RPMI8226 (cell line): Measurements from ENCODE around the gene TIMMDC1.
"Not testable (repeated sequence)": the region's sequence is repeated elsewhere in the genome, so short reads cannot be mapped to it uniquely, and the experiment has no call there.

Experiments
- DNase-seq: peaks from one replicate; pipeline ENCODE4 v3.0.0-alpha.2; 2015

TIMMDC1 gene

DNA sequence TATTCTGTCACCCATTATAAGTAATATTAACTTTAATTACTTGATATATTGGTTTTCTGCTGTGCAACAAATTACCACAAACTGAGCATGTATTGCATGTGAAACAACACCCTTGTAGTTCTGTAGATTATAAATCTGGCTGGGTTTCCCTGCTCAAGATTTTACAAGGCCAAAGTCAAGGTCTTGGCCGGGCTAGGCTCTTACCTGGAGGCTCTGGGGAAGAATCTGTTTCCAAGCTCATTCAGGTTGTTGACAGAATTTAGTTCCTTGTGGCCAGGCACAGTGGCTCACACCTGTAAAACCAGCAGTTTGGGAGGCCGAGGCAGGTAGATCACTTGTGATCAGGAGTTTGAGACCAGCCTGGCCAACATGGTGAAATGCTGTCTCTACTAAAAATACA is 16.3 kb downstream of the TIMMDC1 start:
- no peak for DNase-seq

DNA sequence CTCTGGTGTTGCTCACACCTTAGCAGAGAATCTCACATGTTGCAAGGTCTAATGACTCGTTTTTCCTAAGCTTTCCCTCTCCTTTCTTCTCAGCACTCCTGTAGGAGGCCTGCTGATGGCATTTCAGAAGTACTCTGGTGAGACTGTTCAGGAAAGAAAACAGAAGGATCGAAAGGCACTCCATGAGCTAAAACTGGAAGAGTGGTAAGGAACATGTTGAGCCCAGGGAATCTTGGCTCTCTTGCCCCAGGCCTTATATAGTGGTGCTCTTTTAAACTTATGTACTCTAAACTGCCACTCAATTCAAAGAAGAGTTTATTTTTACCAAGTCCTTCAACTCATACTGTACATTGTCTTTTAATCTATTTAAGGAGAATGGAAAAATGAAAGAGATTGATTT is 18.8 kb downstream of the TIMMDC1 start:
- no peak for DNase-seq

DNA sequence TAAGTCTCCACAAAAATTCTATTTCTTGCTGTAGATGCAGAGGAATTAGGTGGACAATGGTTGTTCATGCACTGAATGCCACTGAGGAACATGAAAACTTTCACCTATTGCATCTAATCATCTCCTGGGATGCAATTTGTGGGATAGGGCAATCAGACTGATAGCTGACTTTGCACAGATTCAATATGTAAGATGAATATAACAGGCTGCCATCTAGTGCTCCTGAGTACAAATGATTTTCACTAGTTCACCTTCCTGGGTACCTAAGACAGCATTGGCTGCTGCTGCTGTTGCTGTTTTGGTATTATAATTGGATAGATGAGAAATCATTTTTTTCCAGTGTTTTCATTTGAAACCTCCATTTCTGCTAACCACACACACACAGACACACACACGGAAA is 19.7 kb downstream of the TIMMDC1 start:
- no peak for DNase-seq

DNA sequence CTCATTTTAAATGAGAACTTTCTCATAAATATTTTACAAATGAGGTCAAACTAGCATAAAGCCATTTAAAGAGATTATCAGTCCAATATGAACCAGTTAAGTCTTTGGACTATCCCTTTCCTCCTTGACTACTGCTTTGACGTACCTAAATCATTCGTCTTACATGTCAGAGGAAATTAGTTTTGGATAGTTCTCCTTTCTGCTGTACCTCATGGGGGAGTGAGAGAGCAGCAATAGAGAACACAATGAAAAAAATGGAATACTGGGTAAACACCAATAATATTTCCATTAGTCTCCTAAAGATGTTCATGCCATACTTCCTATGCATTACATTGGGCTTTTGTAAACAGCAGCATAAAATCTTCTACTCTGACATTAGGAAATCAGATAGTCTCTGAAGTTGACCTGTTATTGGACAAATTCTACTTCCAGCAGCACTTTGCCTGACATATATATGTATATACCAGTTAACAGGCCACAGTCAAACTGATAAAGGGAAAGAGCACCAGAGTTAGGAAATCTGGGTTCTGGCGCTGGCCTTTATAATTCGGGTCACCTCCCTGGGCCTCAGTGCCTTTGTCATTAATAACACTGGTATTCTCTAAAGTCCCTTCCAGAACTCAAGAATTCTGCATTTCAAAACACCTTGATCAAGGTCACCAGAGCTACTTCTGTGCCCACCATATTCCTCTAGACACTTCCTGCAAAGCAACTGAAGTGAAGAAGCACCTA is 26.8 kb downstream of the TIMMDC1 start:
- no peak for DNase-seq

DNA sequence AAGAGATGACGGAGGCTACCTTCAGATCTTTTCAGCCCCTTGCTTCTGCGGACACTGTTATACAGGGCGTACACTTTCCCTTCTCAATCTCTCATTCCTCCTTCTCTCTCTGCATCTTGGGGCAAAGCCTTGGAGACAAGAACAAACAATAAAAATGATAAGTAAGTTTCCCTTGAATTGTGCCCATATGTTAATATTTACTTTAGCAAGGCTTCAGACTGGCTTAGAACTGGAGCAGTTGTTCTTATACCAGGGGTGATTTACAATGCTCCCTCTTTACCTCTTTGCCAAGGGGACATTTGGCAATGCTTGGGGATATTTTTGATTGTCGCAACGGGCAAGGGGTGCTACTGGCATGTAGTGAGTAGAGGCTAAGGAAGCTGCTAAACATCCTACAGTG is 29.4 kb downstream of the TIMMDC1 start:
- DNase-seq = no peak

DNA sequence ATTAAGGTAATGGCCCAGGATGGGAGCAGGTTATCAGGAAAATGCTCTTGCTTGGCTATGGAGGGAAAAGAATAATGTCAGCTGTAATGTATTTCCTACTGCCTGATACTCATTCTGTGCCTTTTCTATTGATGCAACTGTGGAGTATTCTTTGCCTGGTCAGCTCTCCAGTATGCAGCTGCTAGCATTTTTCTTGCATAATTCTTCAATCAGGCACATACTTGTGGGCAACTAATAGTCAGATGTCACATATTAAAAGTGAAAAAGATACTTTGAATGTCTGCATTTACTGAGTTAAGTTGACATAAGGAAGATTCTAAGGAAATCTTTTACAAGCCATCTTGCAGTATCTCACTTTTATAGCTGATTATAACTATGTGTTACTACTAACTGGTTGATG is 31.5 kb downstream of the TIMMDC1 start:
- DNase-seq = no peak

DNA sequence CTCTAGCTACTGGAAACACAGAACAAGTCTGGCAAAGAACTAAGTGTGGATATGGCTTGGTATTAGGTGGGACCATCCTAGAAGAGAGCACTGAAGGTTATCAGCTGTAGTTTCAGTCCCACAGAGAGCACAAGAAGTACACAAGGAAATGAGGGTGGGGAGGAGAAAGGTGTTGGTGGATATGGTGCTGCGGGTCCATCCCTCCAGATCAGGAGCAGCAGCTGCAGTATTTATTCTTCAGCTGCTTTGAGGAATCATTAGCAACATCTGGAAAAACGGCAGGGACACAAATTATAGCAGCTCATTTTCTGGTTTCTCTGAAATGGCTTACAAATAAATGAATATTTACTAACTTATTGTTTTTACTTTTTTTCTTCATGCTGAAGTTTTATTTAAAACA is 32.1 kb downstream of the TIMMDC1 start:
- no peak for DNase-seq

DNA sequence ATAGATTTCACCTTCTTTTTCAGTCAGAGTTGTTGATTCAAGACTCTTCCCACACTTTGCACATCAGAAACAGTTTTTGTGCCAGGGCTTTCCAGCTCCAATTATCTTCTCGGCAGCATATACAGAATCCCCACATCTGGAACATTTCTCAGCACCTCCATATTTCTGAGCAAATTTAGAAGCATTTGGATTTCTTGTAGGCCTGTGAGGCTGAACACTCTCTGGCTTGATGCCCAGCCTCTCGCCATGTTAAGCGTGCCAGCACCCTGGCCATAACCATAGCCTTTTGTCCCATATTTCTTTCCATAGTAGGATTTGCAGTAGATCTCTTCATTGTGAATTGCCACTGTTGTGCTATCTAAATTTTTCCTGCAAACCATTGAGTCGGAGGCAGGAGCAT is 32.8 kb downstream of the TIMMDC1 start:
- no peak for DNase-seq

DNA sequence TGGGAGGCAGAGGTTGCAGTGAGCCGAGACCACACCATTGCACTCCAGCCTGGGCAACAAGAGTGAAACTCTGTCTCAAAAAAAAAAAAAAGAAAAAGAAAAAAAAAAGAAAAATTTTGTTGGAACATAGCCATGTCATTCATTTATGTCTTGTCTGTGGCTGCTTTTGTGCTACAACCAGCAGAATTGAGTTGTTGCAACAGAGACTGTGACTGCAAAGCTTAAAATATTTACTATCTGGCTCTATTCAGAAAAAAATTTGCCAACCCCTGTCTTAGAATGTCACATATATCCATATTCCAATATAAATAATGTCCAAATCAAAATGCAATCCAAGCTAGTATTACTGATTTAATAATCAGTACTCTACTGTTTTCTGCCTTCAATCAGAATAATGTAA is 35.9 kb downstream of the TIMMDC1 start:
- no peak for DNase-seq

DNA sequence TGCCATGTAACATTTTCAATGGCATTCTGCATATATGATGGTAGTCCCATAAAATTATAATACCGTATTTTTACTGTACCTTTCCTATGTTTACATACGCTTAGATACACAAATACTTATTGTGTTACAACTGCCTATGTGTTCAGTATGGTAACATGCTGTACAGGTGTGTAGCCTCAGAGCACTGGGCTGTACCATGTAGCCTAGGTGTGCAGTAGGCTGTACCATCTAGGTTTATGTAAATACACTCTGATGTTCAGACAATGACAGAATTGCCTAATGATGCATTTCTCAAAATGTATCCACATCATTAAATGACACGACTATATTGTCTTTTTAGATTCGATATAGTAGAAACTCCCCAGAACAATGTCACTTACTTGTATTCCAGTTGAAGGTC is 38.4 kb downstream of the TIMMDC1 start:
- DNase-seq = no peak

DNA sequence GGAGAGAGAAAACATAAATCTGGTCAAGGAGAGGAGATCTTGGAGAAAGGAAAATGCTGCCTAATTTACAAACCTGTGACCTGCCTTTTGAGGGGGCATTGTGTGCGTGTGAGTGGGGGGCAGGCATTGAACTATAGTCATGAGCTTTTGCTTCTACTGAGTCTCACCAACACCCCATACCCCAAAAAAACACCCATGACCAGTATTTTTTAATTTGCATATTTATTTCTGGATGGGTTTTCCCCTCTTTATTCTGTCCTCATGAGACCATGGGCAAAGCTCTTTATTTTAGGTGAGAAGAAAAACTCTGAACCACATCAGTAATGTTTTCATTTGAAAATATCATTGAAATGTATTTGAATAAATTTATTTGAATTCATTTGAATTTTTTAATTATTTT is 40.4 kb downstream of the TIMMDC1 start:
- DNase-seq = no peak

DNA sequence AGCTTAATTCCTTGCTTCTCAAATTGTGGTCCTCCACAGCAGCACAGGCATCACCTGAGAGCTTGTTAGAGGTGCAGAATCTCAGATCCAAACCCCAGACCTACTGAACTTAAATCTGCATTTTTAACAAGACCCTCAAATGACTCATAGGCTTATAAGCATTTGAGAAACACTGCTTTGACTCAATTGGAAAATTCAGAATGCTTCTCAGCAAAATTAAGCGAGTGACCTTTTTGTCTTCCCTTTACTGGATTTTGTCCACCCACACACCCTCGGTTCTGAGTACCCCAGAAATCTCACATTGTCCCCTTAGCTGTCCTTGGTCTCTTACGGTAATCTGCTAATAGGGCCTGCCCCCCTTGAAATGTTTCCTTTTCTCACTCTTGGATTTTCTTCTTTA is 43.2 kb downstream of the TIMMDC1 start:
- DNase-seq = no peak

DNA sequence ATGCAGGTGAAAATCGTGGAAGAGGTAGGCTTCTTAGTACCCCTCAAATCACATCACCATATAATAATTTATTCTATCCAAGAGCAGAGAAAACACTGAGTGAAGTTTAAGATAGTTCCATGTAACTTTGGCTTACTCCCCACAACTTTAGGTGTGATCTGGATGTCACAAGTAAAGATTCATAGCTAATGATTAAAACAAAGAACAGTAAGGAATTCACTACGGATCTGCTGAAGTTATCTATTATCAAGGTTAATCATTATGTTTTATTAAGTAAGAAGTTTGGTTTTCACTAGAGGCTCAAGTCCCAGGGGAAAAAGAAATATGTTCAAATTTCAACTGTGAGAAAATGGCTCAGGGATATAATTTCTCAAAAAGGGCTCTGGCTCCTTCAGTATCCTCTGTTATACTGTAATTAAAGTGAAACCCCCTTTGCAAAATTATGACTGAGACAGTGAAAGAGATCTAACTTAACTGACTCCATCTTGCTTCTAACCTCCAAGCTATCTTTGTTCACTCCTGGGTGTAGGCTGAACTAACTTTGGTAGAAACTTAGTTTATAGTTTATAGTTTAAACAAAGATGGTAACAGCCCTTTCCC is 43.9 kb downstream of the TIMMDC1 start:
- no peak for DNase-seq

DNA sequence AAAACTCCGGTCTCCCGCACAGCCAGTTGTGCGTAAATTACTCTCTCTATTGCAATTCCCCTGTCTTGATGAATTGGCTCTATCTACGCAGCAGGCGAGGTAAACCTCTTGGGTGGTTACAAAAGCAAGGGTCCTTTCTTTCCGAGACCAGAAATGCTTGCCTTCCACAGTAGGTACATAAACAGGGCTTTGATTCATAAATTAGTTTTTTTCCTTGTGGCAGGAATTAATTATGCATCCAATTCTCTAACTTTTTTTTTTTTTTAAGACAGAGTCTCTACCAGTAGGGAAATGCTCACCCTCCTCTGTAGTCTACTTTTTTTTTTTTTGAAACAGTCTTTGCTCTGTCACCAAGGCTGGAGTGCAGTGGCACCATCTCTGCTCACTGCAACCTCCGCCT is 44.8 kb downstream of the TIMMDC1 start:
- DNase-seq = no peak

DNA sequence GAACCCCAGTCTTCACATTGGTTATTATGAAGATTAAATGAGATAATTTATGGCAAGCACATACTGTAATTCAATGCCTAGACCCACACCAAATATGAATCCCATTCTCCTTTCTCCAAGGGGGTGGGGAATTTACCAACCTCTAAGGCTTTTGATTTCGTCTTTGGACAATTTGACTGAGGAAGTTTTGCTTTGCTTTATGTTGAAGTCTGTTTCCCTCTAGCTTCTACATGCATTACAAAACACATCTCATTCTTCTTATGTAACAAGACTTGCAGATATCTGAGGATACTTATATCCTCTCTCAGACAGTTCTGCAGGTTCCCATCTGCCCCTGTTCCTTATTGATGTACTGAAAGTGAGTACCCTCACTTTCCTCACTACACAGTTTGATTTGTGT is 48.9 kb downstream of the TIMMDC1 start:
- no peak for DNase-seq

DNA sequence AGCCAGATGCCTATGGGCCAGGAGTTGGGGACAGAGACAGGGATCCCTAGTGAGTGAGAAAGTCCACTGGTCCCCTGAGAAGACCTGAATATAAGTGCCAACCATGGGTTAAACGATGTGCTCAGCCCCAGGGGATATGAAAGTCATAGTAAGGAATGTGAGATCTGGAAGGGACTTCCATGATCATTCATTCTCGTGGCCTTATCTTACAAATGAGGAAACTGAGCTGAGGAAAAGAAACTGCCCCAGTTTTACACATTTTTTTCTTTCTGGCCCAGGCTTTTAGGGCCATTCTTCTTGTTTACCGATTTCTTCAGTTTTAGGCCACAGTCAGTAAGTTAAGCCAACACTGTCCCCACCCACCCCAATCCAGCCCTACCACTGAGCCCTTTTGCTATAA is 50.0 kb downstream of the TIMMDC1 start:
- DNase-seq = no peak

DNA sequence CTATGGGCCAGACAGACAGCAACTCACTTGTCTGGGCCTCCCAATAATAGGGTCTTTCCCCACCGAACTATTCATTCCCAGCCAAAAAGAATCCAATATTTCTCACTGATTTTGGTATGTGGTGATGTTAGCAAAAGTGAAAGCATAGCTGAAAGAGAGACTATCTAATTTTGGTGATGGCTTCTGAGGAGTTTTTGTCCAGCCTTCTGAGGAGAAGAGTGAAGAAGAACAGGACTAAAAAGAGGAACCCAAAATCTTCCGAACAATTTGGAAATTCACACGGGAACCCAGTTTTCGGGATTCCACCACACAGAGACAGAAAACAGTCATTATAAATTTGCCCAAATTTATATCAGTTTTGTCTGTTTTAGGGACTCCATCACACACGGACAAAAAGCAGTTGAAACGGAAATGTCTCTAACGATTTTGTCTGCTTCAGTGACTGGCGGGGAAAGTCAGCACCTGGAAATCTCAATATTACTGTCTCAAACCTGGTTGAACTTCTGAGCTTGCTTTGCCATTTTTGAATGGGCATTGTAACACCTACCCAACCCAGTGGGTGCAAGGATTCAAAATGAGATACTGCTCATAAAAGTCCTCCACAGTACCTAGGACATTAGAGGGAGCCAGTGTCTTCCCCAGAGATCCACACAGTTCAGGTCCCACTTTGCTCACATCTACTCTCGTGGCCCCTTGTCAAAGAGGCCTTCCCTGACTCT is 52.0 kb downstream of the TIMMDC1 start:
- no peak for DNase-seq

DNA sequence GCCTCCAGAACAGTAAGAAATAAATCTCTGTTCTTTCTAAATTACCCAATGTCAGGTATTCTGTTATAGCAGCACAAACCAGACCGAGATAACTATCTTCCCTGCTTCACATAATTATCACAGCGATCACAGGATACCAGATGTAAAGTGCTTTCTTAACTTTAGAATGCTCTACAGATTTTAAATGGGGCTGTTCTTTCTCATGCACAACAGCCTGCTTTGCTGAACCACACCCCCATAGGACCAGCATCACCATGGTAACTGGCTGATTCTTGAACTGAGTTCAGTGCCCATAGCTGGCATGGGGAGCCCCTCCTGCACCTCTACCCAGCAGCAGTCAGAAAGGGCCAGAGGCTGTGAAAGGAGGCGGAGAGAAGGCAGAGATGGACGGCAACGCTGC is 53.3 kb downstream of the TIMMDC1 start:
- DNase-seq = no peak

DNA sequence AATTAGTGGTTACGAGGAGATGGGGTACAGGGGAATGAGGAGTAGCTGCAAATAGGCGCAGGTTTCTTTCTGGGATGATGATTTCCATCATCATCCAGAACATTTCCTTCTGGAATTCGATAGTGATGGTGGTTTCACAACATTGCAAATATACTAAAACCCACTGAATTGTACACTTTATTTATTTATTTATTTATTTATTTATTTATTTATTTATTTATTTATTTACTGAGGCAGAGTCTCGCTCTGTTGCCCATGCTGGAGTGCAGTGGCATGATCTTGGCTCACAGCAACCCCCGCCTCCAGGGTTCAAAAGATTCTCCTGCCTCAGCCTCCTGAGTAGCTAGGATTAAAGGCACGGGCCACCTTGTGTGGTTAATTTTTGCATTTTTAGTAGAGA is 54.6 kb downstream of the TIMMDC1 start:
- not testable (repeated sequence) for DNase-seq

DNA sequence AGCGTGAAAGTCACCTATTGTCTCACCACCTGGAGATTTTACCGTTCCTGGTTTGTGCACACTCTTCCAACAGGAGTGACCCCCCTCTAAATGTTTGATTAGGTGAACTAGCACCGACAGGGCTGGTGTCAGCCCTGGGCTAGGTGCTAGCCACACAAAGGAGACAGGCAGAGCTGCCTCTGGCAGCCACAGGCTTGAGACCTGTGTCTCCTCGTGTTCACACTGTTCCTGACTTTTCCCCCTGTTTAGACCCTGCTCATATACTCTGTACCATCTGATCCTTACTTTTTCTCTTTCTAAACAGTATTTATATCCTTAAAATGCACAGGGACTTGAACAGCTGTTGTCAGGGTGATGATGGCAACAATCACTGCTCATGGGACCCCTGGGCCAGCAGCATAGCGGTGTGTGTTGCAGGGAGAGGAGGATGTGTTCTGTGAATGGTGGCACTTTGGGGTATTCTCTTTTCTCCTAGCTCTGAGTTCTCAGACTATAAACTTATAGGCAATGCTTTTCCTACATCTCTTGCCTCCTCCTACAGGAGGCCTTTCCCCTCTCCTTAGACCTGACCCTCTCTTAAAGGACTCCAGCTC is 55.6 kb downstream of the TIMMDC1 start:
- no peak for DNase-seq

DNA sequence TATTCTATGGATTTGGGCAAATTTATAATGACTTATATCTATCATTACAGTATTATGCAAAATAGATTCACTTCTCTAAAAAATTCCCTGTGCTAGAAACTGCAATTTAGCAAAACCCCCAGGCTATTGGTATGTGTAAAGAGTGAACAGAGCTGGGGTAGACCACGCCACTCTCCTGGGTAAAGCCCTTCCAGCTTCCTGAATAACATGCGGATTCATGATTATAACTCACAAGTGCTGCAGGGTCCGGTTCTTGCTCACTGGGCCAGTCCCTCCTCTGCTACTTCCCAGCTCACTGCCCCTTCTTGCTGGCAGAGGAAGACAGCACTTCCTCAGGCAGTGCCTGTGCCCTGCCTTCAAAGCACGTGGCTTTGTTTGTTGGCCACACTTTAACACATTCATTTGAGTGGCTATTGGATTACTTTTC is 57.0 kb downstream of the TIMMDC1 start:
- DNase-seq = no peak

DNA sequence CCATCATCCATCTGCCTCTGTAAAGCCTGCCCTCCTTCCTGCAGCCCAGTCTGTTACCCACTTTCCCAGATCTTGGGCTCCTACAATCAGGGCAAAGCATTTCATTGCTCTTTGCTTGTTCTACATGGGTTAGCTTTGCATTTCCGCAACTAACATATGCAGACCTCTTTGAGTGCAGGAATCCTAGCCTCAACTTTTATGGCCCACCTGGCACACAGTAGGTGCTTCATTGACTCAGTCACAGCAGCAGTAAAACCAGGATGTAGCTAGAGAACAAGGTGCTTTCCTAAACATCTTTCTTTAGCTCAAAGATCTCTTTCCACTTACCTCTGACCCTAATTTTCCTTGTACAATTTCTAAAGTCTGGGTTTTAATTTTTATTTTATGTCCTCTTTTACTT is 57.6 kb downstream of the TIMMDC1 start:
- DNase-seq = no peak

DNA sequence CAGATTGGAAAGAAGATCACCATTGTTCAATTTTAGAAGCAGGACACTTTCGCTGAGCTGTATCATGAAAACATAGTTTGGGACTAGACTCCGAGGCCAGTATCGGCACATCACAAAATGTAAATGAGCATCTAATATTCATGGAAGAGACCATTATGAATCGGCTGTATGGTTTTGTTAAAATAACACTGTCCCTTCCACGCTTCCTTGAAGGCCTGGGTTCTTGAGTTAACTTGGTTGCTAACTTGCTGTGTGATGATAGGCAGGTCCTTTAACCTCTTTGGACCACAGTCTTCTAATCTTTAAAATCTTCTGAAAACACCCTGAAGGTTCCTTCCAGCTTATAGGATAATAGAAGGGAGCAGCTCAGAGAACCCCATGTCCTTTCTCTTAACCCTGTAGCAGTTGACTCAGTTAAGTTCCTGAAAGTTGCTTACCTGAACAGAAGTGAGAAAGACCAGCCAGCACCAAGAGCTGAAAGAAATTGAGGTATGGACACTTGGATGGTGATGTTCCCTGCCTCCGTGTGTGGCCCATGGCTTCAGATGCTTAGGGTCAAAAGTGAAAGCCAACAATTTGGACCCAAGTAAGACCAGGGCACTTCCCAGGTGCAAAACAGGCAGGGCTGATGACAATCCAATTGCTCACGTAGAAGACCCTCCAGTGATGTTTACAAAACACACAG is 59.0 kb downstream of the TIMMDC1 start:
- DNase-seq = no peak
